A673 (cell line): ENCODE data around the gene B4GALNT1. TPM values are rescaled to one million over a fixed set of nuclear protein-coding genes. Genes with fewer than 3 reads are reported as not detected.
"Not testable (repeated sequence)": the region's sequence is repeated elsewhere in the genome, so short reads cannot be mapped to it uniquely, and the experiment has no call there.

Source experiments
- BruUV-seq: library from RNA; stranded (reverse); fragments of 400-500 nt; replicated peaks from 2 replicates; lab custom pipeline; 2021; lab: Mats Ljungman, UMichigan
- CTCF ChIA-PET: fragments of 300-600 bp; sonication (Branson Sonifier 250); formaldehyde crosslinking; loops from one replicate; lab custom pipeline; 2022; ENCODE audit warnings: antibody characterized with exemption; lab: Charles Lee
- POLR2A ChIA-PET: fragments of 300-600 bp; sonication (Branson Sonifier 250); formaldehyde crosslinking; loops from one replicate; lab custom pipeline; 2022; ENCODE audit warnings: antibody characterized with exemption; ENCODE audit not compliant: low non-redundant PET; lab: Charles Lee
- DNase-seq: peaks from one replicate; pipeline ENCODE4 v3.0.0-alpha.2; 2015; ENCODE audit warnings: low spot score
- H3K27ac ChIP-seq: fragments of 200-600 bp; sonication (generic); 2 replicates; pipeline ENCODE4 v1.5.1; 2016; ENCODE audit warnings: mixed run types, low read depth, mild to moderate bottlenecking, mixed read lengths, antibody characterized with exemption, low read length; ENCODE audit not compliant: poor library complexity, severe bottlenecking
- H3K27me3 ChIP-seq: fragments of 200-600 bp; sonication (generic); replicated peaks from 2 replicates; pipeline ENCODE4 v1.6.1; 2017; ENCODE audit warnings: mixed run types, low read depth, mild to moderate bottlenecking, mixed read lengths, antibody characterized with exemption, low read length; ENCODE audit not compliant: insufficient read depth, poor library complexity
- H3K36me3 ChIP-seq: fragments of 200-600 bp; sonication (generic); 2 replicates; pipeline ENCODE4 v1.6.1; 2016; ENCODE audit warnings: mixed run types, mild to moderate bottlenecking, mixed read lengths, antibody characterized with exemption, low read length; ENCODE audit not compliant: insufficient read depth, poor library complexity, severe bottlenecking
- H3K4me1 ChIP-seq: fragments of 200-600 bp; sonication (generic); 2 replicates; pipeline ENCODE4 v1.6.1; 2017; ENCODE audit warnings: mixed run types, mild to moderate bottlenecking, mixed read lengths, antibody characterized with exemption, low read length; ENCODE audit not compliant: insufficient read depth, poor library complexity, severe bottlenecking
- H3K4me3 ChIP-seq: fragments of 200-600 bp; sonication (generic); 2 replicates; pipeline ENCODE4 v1.5.1; 2016; ENCODE audit warnings: low read depth, mixed run types, mild to moderate bottlenecking, mixed read lengths, low read length; ENCODE audit not compliant: poor library complexity, severe bottlenecking
- H3K9me3 ChIP-seq: fragments of 200-600 bp; sonication (generic); 2 replicates; pipeline ENCODE4 v1.6.1; 2016; ENCODE audit warnings: mixed run types, low read depth, mild to moderate bottlenecking, mixed read lengths, antibody characterized with exemption, low read length; ENCODE audit not compliant: poor library complexity, severe bottlenecking
- EZH2 ChIP-seq: fragments of 200-600 bp; sonication (generic); IDR thresholded peaks from 2 replicates; pipeline ENCODE4 v1.6.1; 2017; ENCODE audit warnings: borderline replicate concordance, low read depth, mild to moderate bottlenecking, mixed read lengths, antibody characterized with exemption, low read length; ENCODE audit not compliant: poor library complexity, severe bottlenecking
- intact Hi-C: fragments of 100-400 bp; cut with micrococcal nuclease; formaldehyde crosslinking; loops from one replicate; pipeline ENCODE4 v1.10.0; 2022; ENCODE audit not compliant: unreplicated experiment
- total RNA-seq: library from RNA; stranded (reverse); gene quantifications from 2 replicates; pipeline ENCODE4 v1.2.3, GENCODE V29; 2021
- TF ChIP-seq, protein P1 (sequence below): fragments of 300-800, 200-600 bp; sonication (generic); conservative IDR thresholded peaks from 2 replicates; pipeline ENCODE4 v1.5.1; 2017; ENCODE audit warnings: low read depth, mild to moderate bottlenecking, antibody characterized with exemption, low read length, moderate library complexity, mixed read lengths

Gene B4GALNT1
- total RNA-seq, 1 experiment from 2014 or later, result 34.5 TPM

GRCh38 chr12:57638096-57638495 is 5.1 kb upstream of the B4GALNT1 start:
- POLR2A ChIA-PET, result no interaction called here
- peaks cover 11% of the 10 kb centered on the region for H3K4me1 ChIP-seq
- no peak overlapping the region for H3K27ac ChIP-seq
- H3K9me3 ChIP-seq, result no peaks in the 10 kb centered on the region
- no peak for DNase-seq
- intact Hi-C loops, result no loop called here
- no peak for TF ChIP-seq EZH2
- TF ChIP-seq, protein P1, sequence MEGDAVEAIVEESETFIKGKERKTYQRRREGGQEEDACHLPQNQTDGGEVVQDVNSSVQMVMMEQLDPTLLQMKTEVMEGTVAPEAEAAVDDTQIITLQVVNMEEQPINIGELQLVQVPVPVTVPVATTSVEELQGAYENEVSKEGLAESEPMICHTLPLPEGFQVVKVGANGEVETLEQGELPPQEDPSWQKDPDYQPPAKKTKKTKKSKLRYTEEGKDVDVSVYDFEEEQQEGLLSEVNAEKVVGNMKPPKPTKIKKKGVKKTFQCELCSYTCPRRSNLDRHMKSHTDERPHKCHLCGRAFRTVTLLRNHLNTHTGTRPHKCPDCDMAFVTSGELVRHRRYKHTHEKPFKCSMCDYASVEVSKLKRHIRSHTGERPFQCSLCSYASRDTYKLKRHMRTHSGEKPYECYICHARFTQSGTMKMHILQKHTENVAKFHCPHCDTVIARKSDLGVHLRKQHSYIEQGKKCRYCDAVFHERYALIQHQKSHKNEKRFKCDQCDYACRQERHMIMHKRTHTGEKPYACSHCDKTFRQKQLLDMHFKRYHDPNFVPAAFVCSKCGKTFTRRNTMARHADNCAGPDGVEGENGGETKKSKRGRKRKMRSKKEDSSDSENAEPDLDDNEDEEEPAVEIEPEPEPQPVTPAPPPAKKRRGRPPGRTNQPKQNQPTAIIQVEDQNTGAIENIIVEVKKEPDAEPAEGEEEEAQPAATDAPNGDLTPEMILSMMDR, result no peak
- H3K36me3 ChIP-seq, result no peaks in the 10 kb centered on the region
- CTCF ChIA-PET, result no interaction called here
- no peak overlapping the region for H3K4me3 ChIP-seq
- BruUV-seq, result no TSS peak
- H3K27me3 ChIP-seq, result no peaks in the 10 kb centered on the region

- no peak for DNase-seq
- no peak for TF ChIP-seq EZH2
- TF ChIP-seq, protein P1, result no peak
- H3K9me3 ChIP-seq, result no peaks in the 10 kb centered on the region
- H3K36me3 ChIP-seq, result no peaks in the 10 kb centered on the region
- POLR2A ChIA-PET, result no interaction called here
- H3K4me1 ChIP-seq, result peaks cover 11% of the 10 kb centered on the region
- H3K27me3 ChIP-seq, result no peaks in the 10 kb centered on the region
- no TSS peak for BruUV-seq
- no peak overlapping the region for H3K27ac ChIP-seq
- CTCF ChIA-PET, result no interaction called here
- H3K4me3 ChIP-seq, result no peak overlapping the region
- intact Hi-C loops, result no loop called here
These were observed 4.4 kb upstream of the B4GALNT1 start for GRCh38 chr12:57637364-57637763.

GRCh38 chr12:57636731-57637130 is 3.7 kb upstream of the B4GALNT1 start:
- POLR2A ChIA-PET, result not testable (repeated sequence)

More at GRCh38 chr12:57636731-57637130, 3.7 kb upstream of the B4GALNT1 start:
- BruUV-seq, DNase-seq, H3K9me3 ChIP-seq, CTCF ChIA-PET, H3K27me3 ChIP-seq, intact Hi-C loops, H3K4me3 ChIP-seq, H3K27ac ChIP-seq, H3K36me3 ChIP-seq: not testable (repeated sequence)
- H3K4me1 ChIP-seq, result peaks cover 11% of the 10 kb centered on the region
